GM21717 (cell line): ENCODE measurements around the gene TIMM8A.
A peak's percentile ranks its signal among the peaks of the same experiment; 100 is the strongest.

Source experiments
- ATAC-seq: cut with Tn5 transposase; IDR thresholded peaks from one replicate; pipeline ENCODE4 v1.9.1; 2021; ENCODE audit warnings: mild to moderate bottlenecking, moderate library complexity; ENCODE audit not compliant: unreplicated experiment

The TIMM8A gene, protein sequence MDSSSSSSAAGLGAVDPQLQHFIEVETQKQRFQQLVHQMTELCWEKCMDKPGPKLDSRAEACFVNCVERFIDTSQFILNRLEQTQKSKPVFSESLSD

DNA sequence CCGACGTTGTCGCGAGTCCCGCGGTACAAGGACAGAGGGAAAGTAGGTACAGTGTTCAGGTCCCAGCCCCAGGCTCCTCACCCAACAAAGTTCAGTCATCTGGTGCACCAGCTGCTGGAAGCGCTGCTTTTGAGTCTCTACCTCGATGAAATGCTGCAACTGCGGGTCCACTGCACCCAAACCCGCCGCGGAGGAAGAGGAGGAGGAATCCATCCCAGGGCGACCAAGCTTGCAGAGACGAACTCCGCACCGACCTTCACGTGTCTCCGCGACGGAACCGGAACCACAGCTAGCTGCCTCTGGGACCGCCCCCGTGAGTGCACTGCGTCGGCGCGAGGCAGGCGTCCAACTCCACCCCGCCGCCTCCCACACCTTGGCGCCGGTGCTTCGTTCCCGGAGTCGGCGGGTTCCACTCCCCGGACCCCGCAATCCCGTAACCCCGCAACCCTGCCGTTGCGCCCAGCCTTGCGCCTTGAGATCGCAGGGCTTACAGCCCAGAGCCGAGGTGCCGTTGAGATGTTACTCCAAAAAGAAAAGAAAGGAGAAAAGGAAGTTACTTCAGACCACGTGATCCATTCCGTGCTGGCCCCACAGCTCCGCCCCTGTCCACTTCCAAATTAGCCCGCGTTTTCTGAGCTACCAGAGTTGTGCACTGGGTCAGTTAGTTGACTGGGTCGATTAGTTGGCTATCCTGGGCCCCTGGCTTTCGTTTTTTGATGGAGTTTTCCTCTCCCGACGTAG lies at the start of gene TIMM8A:
TIMM8A (minus strand) TSS at position 291 of the 741 bp plus-strand sequence; CDS start at position 213, 78 bp downstream.
- peak; percentile 96 for ATAC-seq

DNA sequence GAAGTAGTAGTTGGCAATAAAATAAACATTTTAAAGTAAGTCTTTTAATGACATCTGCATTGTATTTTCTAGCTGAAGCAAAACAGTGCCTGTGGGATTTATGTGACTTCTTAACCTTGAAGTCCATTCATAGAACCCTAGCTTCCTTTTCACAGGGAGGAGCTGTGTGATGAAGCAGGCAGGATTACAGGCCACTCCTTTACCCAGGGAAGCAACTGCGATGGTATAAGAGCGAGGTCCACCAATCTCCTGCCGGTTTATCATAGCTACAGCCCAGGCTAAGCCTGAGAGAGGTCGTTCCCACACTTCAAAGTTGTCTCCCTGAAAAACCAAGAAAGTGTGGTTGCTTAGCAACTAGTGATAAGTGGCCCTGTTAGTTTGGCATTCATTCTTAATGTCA lies 49.2 kb upstream of the TIMM8A start:
- no peak for ATAC-seq

DNA sequence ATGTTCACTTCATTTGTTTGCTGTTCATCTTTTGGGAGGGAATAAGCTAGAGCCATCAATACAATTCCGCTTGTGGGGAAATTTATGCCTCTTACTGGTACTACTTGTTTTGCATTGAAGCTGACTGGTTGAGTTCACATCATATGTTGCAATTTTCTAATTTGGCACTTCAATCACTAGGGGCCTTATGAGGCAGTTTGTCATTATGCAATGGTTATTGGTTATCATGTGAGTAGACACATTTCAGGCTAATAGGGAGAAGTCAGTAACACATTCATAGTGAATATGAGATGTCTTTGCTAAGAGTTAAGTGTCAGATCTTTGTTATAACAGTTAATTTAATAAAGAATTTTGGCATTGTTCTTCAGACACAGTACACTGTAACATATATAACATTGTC lies 47.2 kb upstream of the TIMM8A start:
- ATAC-seq, result no peak

DNA sequence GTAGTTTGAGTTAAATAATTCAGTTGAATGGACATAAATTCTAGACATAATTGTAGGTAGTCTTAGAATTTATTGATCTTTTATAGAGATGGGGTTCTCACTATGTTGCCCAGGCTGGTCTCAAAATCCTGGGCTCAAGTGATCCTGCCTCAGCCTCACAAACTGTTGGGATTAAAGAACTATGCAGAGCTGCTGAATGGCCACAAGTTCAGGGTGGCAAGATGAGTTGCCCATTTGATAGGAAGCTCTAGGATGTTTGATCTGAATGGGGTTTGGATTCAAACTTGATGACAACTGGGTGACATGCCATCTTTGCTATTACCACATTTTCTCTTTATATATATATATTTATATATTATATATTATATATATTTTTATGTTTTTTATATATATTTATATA lies 45.8 kb upstream of the TIMM8A start:
- ATAC-seq, result no peak

DNA sequence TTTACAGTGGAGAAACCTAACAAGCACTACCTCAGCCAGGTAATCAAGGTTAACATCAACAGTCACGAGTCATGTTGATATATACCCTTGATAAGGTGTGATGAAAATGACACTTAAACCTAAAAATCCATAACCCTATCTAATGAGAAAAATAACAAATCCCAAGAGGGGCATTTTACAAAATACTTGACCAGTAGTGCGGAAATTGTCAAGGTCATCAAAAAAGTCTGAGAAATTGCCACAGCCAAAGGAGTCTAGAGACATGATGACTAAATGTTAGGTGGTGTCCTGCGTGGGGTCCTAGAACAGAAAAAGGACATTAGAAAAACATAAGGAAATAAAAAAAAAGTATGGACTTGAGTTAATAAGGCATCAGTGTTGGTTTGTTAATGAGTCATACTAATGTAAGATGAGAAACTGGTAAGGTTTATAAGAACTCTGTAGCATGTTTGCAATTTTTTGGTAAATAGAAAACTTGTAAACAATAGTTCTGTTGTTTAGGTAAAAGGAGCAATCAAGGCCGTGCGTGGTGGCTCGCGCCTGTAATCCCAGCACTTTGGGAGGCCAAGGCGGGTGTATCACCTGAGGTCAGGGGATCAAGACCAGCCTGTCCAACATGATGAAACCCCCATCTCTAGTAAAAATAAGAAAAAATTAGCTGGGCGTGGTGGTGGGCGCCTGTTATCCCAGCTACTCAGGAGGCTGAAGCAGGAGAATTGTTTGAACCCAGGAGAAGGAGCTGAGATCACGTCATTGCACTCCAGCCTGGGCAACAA lies 45.2 kb upstream of the TIMM8A start:
- ATAC-seq, result no peak

DNA sequence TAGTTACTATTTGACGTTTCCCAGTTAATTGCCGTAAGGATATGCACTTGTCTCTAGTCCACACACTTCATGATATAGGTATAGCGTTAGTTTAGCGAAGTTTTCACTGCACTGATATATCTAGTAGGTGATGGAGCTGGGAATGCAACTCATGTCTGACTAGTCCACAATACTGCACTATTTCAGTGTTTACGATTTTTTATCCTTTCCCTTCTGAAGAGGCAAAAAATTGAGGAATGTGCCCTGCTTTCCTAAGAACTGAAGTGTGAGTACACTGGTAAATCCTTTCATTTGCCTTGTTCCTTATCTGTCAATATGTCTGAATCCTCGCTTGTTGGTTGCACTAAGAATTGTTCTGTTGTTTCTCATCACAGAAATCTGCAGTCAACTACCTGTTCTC lies 43.3 kb upstream of the TIMM8A start:
- no peak for ATAC-seq

DNA sequence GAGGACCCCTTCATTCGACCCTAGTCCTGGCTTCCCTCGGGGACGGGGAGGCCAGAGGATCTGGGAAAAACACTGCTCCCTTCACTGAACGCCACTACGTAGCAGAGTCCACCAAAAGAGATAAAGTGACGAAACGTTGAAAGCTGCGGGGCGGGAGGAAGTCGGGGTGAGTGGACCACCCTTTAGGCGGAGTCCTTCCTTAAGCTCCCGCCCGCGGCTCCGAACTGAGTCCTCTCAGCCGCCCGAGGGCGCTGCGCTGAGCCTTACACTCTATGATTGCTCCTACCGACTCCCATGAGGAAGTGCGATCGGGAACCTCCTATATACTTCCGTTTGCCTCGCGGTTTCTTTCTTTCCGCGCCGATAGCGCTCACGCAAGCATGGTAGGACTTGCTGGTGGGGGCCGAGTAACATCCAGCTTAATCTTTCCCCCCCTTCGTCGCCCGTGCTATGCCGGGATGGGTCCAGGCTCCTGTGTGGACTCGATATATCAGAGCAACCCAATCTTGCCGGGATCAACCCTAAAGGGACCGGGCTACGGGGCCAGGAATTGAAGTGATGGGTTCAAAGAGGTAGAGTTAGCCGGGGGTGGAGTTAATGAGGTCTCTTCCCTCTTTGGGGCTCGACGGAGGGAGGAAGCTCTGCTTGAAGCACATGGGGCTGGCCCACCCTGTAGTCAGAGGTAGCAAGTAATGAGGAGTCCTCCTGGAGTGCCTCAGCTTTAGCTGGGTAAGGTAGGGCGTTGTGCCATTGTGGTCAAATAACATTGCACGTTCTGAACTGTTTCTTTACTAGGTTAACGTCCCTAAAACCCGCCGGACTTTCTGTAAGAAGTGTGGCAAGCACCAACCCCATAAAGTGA lies 42.4 kb upstream of the TIMM8A start, which contains the start of gene RPL36A:
RPL36A (plus strand) TSS at position 348 of the 862 bp plus-strand sequence; CDS start at position 381, 33 bp downstream.
- peak; percentile 81 for ATAC-seq

DNA sequence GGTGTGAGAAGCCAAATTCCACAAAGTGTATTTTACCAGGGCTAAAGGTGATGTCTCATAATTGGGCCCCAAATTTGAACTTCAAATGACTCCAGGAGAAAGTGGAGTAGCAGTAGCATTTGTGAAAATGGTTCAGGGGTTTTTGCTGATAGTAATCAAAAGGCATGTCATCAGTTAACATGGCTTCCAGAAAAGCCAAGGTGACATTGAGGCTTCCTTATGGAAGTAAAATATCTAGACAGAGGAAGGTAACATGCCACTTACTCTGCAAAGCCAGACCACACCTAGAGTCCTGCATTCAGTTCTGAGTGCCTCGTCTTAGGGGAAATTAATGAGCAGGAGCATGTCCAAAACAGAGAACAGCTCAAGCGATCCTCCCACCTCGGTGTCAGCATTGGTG lies 40.1 kb upstream of the TIMM8A start:
- ATAC-seq, result no peak

DNA sequence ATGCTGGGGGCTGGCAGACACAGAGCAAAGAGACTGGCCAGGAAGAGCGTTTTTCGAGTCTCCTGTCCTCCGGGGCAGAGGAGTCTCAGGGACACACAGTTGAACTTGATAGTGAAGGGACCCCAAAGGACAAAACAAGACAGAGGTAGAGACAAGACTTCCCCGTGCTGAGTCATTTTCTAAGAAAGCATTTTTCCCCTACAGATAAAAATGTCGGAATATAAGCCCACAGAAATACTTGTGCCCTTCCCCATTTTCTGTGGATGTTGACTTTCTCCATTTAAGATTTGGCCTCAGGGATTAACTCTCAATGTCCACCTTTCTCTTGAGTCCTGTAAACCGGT lies 38.0 kb upstream of the TIMM8A start:
- no peak for ATAC-seq

DNA sequence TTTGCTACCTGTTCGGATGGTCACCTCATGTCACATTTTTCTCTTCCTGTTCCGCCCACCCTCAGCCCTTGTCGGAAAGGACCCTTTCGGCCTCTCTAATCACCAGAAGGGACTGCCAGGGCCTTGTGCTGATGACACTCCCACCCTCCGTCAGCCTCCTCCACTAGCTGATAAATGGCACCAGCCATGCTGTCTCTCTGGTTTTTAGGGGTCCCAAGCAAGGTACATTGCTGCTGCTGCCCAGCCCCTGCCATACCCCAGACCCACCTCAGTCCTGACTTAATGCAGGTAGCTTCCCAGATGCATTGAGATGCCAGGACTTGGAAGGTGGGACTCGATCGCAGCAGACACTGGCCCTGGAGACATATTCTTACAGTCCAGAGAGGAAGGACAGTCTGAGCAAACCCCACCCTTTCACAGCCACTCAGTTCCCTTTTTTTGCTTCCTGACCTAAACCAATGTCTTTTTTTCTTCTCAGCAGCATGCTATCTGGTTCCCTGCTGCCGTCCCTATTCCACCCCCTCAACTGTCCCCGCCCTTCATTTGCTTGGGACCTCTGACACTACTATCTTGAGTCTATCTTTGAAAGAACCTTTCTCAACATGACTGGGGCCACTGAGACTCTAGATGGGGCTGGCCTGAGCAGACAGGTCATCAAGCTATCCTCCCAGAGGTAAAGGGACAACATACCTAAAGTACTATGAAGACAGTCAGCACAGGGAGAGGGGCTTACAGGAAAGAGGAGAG lies 37.4 kb upstream of the TIMM8A start, which contains the start of gene BTK:
BTK (minus strand) TSS at position 397 of the 747 bp plus-strand sequence. CDS start 10,907 bp downstream, outside the sequence.
- peak; percentile 70 for ATAC-seq

DNA sequence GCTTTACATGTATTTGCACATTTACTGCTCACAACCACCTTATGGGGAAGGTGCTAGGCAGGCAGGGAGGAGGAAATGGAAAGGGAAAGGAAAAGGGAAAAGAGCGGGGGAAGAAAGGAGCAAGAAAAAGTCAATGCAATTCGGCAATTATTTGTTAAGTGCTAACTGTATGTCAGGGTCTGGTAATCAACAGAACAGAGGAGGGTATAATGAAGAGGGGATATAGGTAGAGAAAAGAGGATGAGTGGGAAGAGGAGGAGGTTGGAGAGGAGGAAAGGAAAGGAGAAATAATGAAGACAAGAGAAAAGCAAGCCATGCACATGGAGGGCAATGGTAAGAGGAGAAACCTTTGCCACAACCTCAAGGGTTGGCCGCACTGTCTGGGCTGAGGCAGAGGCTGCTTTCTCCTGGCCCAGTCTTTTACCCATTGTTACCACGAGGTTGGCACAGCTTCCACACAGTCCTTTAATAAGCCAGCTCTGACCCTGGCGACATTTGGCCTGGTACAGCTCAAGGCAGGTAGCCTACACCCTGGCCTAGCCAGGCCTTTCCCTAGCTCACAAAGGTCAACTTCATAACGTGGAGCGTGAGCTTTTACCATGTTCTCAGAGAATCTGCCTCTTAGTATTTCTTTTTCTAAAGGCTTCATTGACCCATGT lies 36.6 kb upstream of the TIMM8A start:
- no peak for ATAC-seq

DNA sequence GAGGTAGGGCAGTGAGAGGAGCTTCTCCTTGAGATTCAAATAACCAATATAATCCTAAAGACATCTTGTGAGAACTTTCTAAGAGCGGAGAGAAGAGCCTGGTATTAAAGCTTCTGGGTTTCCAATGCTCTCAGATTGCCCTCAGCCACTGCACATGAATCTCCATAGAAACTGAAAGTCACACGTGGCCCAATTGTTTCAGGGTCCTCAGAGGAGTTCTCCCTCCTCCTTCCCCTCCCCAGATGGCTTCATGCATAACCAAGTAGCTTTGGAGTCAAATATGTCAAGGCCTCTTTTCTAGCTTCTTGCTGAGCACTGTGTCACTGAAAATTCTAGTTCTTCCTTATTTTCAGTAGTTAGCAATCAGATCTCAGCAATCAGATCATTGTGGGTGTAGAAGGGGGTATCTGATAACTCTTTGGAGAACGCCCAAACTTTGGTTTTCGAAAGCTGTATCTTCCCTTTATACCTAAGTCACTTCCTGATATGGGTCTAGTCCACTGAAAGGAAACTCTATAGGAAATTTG lies 35.2 kb upstream of the TIMM8A start:
- ATAC-seq, result peak; percentile 75

DNA sequence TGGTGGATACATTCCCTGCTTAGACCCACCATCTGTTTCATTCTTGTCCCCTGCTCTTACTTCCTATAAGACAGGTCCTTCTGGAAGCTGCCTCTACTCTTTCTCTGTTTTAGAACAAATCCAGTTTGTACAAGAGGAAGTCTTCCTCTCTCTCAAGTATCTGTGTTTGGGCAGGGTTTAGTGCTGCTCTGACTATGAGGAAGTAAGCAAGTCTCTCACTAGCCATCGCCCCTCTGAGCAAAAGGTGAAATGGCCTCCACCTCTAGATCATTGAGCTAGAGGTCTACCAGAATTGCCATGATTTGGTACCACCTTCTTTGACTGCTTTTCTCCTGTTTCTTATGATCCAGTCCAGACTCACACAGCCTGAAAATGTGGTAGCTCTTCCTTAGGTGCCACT lies 29.0 kb upstream of the TIMM8A start:
- no peak for ATAC-seq

DNA sequence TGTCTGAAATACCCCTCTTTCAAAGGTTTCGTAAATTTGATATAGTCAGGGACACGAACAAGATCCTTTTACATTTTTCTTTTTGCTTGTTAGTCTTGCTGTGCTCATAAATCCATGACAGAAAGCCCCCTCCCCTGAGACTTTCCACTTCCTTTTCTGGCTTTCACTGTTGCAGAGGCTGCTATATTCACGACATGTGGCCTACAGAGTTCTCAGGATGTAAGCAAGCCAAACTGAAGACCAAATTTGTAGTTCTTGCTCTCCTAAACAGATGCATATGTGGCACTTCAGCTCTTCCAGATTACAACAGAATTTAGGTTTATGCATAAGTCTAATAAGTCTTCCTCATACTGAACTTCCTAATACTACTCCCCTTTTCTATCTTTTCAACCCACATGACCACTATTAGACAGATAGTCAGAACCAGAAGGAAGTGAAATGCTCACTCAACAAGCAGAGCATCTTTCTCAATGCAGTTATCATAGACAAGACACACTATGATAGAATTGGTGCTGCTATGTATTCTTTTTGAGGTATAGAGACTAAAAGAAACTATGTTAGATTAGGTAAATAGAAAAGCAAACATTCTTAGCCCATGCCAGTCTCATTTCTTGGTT lies 22.5 kb upstream of the TIMM8A start:
- peak; percentile 83 for ATAC-seq

DNA sequence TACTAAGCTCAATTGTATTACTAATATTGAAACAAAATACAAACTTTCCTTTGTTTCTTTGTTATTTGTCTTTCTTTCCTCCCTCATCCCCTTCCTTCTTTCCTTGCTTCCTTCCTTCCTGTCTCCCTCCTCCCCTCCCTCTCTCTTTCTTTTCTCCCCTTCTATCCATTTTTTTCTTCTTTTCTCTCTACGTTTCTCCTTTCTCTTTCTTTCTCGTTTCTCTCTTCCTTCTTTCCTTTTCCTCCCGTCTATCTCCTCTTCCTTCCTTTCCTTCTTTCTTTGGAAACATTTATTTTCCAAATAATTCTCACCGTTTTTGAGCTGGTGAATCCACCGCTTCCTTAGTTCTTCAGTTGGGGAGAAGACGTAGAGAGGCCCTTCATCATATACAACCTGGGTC lies 21.1 kb upstream of the TIMM8A start:
- ATAC-seq, result no peak

DNA sequence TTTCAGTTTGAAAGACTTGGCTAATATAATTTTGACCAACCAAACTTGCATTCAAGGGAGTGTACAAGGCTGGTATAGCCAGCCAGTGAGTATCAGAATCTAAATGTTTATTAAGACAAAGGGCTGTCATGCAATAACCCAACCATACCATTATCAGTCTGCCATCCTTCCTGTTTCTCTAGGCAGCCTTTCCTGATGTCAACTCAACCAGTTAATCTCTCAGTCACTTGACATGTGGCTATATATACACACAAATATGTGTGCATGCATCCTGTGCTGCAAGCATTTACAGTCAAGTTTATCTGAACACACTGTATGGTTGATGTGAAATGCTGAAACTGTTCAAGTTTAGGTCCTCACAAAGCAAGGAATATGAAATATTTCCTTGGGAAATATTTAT lies 20.3 kb upstream of the TIMM8A start:
- ATAC-seq, result no peak

DNA sequence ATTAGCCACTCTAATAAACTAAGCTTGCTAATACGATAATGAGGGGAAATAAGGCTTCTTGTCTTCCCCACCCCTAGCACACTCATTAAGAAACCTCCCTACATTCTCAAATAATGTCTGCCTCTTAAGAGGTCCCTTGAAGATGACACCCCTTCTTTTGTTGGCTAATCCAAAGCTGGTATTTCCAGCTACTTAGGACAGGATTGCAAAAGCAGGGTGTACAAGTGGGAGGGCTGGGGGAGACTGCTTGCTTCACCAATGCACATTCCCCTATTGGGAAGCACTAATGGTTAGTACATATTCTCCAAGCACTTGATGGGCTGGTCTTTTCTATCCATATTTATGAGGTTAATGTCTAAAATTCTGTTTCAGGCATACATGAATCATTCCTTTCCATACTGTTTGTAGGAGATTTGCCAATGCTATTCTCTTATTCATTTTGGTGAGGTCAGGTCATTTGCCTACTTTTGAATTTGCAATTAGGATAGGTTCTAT lies 16.8 kb upstream of the TIMM8A start:
- ATAC-seq, result no peak

DNA sequence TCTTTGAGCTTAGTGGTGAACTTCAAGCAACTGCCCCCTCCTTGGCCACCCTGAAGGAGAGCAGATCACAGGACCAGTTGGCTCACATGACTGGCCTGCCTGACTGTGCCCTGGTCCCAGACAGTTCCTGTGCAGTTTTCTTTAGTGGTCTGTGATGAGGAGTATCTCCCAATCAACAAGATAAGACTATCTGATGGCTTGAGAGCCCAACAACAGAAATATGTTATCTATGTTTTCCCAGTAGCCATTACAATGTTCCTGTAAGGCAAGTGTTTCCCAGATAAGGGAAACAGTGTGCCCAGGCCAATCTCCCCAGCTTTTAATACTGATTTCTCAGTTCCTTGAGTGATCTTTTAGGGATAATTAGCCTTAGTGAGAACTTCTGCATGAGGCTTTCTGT lies 14.2 kb upstream of the TIMM8A start:
- no peak for ATAC-seq

DNA sequence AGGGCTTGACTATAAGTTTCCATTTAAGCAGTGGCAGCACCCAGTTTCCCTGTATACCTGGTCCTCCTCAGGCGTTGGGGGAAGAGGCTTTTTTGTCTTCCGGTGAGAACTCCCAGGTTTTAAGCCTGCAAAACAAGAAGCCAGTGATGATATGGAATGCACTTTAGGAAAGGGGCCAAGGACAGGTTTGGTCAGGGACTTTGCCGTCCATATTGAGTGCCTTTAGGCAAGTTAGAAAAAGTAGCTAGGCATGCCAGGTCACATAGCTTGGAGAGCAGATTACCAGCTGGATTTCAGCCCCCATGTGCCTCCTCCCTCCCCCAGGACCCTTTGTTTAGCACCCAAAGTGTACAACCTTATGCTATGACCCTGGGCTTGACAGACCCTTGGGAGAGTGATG lies 13.6 kb upstream of the TIMM8A start:
- ATAC-seq, result no peak
